Kidney (tissue), 14 donors: ENCODE measurements around the gene TCERG1L. TPM values are rescaled to one million over a fixed set of nuclear protein-coding genes. Genes with fewer than 3 reads are reported as not detected.

Experiments used
- DNase-seq, 5 donors: peaks; one replicate each; pipeline ENCODE4 v3.0.0-alpha.2; 2013 to 2020
- FAIRE-seq: peaks from 2 replicates; lab custom pipeline; 2012; peaks lifted over from hg19 to GRCh38; lab: Jason Lieb, UNC
- H3K27ac ChIP-seq, 2 donors: one replicate each; pipeline ENCODE4 v1.7.0; 2013; ENCODE audit warnings: low read depth in 2 of 2, low read length in 2 of 2, inconsistent platforms in 1 of 2
- H3K27me3 ChIP-seq: one replicate; pipeline ENCODE4 v1.7.1; 2013; ENCODE audit warnings: low read length, inconsistent platforms; ENCODE audit not compliant: control insufficient read depth, insufficient read depth
- H3K36me3 ChIP-seq, 3 donors: one replicate each; pipeline versions ENCODE4 v1.7.0 to v1.7.1; 2013; ENCODE audit warnings: low read length in 3 of 3, control low read depth in 1 of 3, inconsistent platforms in 1 of 3; ENCODE audit not compliant: insufficient read depth in 3 of 3, control insufficient read depth in 2 of 3
- H3K4me1 ChIP-seq, 3 donors: one replicate each; pipeline versions ENCODE4 v1.7.0 to v1.7.1; 2013; ENCODE audit warnings: low read length in 3 of 3, inconsistent platforms in 1 of 3, low read depth in 1 of 3; ENCODE audit not compliant: control insufficient read depth in 2 of 3, insufficient read depth in 2 of 3
- H3K4me3 ChIP-seq, 3 donors: one replicate each; pipeline versions ENCODE4 v1.7.0 to v1.8.1; 2013; ENCODE audit warnings: low read length in 3 of 3, control low read depth in 1 of 3, inconsistent platforms in 1 of 3
- H3K9ac ChIP-seq, 3 donors: one replicate each; pipeline versions ENCODE4 v1.7.0 to v1.7.1; 2013; ENCODE audit warnings: low read length in 3 of 3, control low read depth in 1 of 3, inconsistent platforms in 1 of 3
- H3K9me3 ChIP-seq, 3 donors: one replicate each; pipeline versions ENCODE4 v1.7.0 to v1.7.1; 2013; ENCODE audit warnings: low read length in 3 of 3, control low read depth in 1 of 3, inconsistent platforms in 1 of 3; ENCODE audit not compliant: control insufficient read depth in 2 of 3, insufficient read depth in 1 of 3
- intact Hi-C: fragments of 100-400 bp; cut with DNase I; formaldehyde crosslinking; loops from one replicate; pipeline ENCODE4 v1.11.1; 2022
- polyA plus RNA-seq: library from polyadenylated mRNA; stranded (reverse); fragments of 350-450 nt; fragmentation: Illumina TruSeq; extraction: RNeasy Lipid Tissue Mini Kit (QIAGEN cat#74804); gene quantifications from one replicate; pipeline ENCODE4 v1.2.3, GENCODE V29; 2014; ENCODE audit warnings: low read depth, low replicate concordance; ENCODE audit not compliant: insufficient read depth
- total RNA-seq: library from RNA; stranded (reverse); fragmentation: NEBNext Ultra II Directional; extraction: Animal tissue kit (Norgen Biotek cat#: 25700); gene quantifications from one replicate; pipeline ENCODE4 v1.2.1, GENCODE V29; 2021
- TF ChIP-seq, protein P1 (sequence below): IDR thresholded peaks from 3 replicates; pipeline ENCODE4 v1.5.1; 2012; ENCODE audit warnings: mild to moderate bottlenecking, moderate library complexity, borderline replicate concordance; ENCODE audit not compliant: insufficient read depth; ENCODE audit errors: extremely low read depth
- donor health status: control.
- donor health status: control.
- donor health status: control.
- donor health status: control.
- donor health status: control.
- donor health status: DM: yes; HTN: yes; CAD: no.
- donor health status: Normal renal cell carcinoma (clear cell type).

TCERG1L gene
- total and polyA plus RNA-seq, 2 donors from 2014 or later, result not detected

DNA sequence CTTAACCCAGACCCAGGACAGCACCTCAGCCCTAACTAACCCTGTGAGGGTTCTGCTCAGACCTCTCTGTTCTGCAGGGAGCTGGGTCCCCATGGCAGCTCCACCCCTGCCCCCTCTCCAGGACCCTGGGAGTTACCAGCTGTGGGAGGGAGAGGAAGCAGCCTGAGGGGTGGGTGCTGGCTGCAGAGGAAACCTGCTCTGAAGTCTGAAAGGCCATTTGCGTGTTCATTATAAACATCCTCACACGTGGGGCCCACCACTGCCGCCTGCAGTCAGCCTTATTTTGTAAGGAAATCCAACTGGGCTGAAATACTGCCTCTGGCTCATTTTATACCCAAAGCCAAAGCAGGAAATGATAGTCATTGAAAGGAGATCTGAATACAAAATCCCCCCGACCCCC, 195.7 kb downstream of the TCERG1L start:
- intact Hi-C loops, result no loop called here
- Histone ChIP-seq H3K27me3 (no peaks in the 10 kb centered on the region), H3K36me3 (no peaks in the 10 kb centered on the region), H3K9ac (no peak overlapping the region), H3K27ac (no peak overlapping the region), H3K4me3 (no peak overlapping the region), H3K4me1 (no peaks in the 10 kb centered on the region), H3K9me3 (no peaks in the 10 kb centered on the region)
- FAIRE-seq (no peak), DNase-seq (no peak)
- TF ChIP-seq, protein P1, sequence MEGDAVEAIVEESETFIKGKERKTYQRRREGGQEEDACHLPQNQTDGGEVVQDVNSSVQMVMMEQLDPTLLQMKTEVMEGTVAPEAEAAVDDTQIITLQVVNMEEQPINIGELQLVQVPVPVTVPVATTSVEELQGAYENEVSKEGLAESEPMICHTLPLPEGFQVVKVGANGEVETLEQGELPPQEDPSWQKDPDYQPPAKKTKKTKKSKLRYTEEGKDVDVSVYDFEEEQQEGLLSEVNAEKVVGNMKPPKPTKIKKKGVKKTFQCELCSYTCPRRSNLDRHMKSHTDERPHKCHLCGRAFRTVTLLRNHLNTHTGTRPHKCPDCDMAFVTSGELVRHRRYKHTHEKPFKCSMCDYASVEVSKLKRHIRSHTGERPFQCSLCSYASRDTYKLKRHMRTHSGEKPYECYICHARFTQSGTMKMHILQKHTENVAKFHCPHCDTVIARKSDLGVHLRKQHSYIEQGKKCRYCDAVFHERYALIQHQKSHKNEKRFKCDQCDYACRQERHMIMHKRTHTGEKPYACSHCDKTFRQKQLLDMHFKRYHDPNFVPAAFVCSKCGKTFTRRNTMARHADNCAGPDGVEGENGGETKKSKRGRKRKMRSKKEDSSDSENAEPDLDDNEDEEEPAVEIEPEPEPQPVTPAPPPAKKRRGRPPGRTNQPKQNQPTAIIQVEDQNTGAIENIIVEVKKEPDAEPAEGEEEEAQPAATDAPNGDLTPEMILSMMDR, result no peak

DNA sequence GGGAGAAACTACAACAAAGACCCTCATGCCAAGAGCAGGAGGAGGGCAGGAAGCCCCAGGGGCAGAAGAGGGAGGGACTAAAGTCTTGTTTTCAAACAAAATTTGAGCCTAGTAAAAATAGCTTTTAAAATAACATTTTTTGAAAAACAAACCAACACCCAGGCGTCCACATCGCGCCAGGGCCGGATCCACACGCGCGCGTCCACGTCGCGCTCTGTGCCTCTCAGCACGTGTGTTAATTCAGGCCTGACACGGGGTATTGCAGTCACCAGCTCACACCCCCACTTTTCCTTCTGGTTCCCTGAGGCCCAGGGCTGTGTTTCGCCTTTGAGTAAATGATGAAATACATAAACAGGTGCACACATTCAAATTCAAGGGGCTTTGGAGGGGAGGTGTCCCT, 196.2 kb downstream of the TCERG1L start:
- no peak for DNase-seq
- TF ChIP-seq, protein P1, result no peak
- intact Hi-C loops, result no loop called here

DNA sequence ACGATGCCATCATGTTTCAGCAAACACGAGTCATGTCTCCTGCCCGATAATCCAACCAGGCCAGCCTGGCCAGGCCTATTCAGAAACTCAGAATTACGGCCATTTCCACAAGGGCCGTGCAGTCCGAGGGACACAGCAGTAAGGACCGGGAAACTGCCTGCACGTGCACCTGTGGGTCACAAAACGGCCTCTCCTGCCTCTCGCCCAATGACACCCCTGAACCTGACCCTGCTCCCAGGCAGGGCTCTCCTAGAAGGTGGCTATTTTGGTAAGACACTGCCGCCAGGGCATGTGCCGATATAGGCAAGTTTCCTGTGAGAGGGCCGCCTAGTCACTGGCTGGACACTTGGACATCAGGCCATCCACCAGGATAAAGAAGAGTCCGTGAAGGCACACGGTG, 196.7 kb downstream of the TCERG1L start:
- H3K36me3 ChIP-seq, result no peaks in the 10 kb centered on the region
- no peaks in the 10 kb centered on the region for H3K9me3 ChIP-seq
- no peaks in the 10 kb centered on the region for H3K27me3 ChIP-seq
- TF ChIP-seq, protein P1, result no peak
- FAIRE-seq, result no peak
- H3K27ac ChIP-seq, result no peak overlapping the region
- no peak overlapping the region for H3K9ac ChIP-seq
- H3K4me3 ChIP-seq, result no peak overlapping the region
- intact Hi-C loops, result no loop called here
- no peaks in the 10 kb centered on the region for H3K4me1 ChIP-seq
- DNase-seq, result peak in 1 of 5 donors; percentile 39

More for the DNA sequence above, 196.2 kb downstream of the TCERG1L start:
- Histone ChIP-seq H3K27me3 (no peaks in the 10 kb centered on the region), H3K27ac (no peak overlapping the region), H3K4me1 (no peaks in the 10 kb centered on the region), H3K9ac (no peak overlapping the region), H3K4me3 (no peak overlapping the region), H3K36me3 (no peaks in the 10 kb centered on the region), H3K9me3 (no peaks in the 10 kb centered on the region)
- FAIRE-seq, result no peak

DNA sequence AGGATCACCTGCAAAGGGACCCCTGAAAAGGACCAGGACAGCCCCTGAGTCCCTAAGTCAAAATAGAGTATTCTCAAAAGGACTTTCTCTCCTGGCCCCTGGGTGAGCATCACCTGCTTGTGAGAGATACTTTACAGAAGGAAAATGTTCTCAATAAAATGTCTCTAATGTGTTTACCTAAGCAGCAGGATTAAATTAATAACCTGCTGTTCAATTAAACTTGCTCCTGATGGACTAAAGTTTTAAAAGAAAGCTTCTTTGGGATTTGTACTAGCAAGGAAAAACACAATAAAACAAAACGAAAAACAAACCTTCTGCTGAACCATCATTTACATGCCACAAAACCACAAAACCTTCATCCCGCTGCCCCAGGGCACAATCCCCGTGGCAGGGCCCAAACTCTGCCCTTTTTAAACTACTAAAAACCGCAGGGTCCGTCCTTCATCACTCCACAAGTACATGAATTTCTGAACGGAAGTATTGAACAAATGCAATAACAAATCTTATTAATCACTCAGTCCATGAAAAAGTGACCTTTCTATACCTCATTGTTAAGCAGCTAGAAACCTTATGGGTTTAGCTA, 197.7 kb downstream of the TCERG1L start:
- TF ChIP-seq, protein P1, result no peak
- intact Hi-C loops, result no loop called here
- Histone ChIP-seq H3K27ac (no peak overlapping the region), H3K9me3 (no peaks in the 10 kb centered on the region), H3K27me3 (no peaks in the 10 kb centered on the region), H3K36me3 (no peaks in the 10 kb centered on the region), H3K4me3 (no peak overlapping the region), H3K9ac (no peak overlapping the region), H3K4me1 (no peaks in the 10 kb centered on the region)
- DNase-seq, result no peak
- FAIRE-seq, result no peak
